Suprapubic skin (tissue), 4 donors: ENCODE data around the gene ANKRD12.

Source experiments
- CTCF ChIP-seq, 2 donors: fragments of 200-600 bp in 1 of 2; fragments of 450-650 bp in 1 of 2; sonication (generic) in 1 of 2; IDR thresholded peaks; one replicate each; pipeline ENCODE4 v1.5.1; 2016 to 2019; ENCODE audit warnings: antibody characterized with exemption in 2 of 2, mild to moderate bottlenecking in 1 of 2, moderate library complexity in 1 of 2
- POLR2A ChIP-seq, 2 donors: fragments of 450-650 bp; IDR thresholded peaks; one replicate each; pipeline ENCODE4 v1.6.1; 2017; ENCODE audit warnings: antibody characterized with exemption in 2 of 2, mild to moderate bottlenecking in 2 of 2, moderate library complexity in 2 of 2
- POLR2AphosphoS5 ChIP-seq, 3 donors: sonication (generic); formaldehyde crosslinking; IDR thresholded peaks; one replicate each; pipeline ENCODE4 v1.6.1; 2017; ENCODE audit warnings: antibody characterized with exemption in 3 of 3

- TF ChIP-seq POLR2A (IDR thresholded peaks at IDR 0.05) (no peak), CTCF (IDR thresholded peaks at IDR 0.05) (no peak), POLR2AphosphoS5 (IDR thresholded peaks at IDR 0.05) (no peak)
Observed at GRCh38 chr18:9133225-9133624, 3.4 kb upstream of the ANKRD12 start.
